H9 (cell line): Measurements from ENCODE around the gene GNB3. TPM values are rescaled to one million over a fixed set of nuclear protein-coding genes. Genes with fewer than 3 reads are reported as not detected.
A peak's percentile ranks its signal among the peaks of the same experiment; 100 is the strongest.

Experiments used
- DNase-seq: peaks from one replicate; pipeline ENCODE4 v3.0.0-alpha.2; 2017
- H2AFZ ChIP-seq: one replicate; pipeline ENCODE4 v1.6.1; 2013; ENCODE audit warnings: mild to moderate bottlenecking, low read length, control low read depth, moderate library complexity
- H2AK5ac ChIP-seq: 2 replicates; pipeline ENCODE4 v1.6.1; 2013; ENCODE audit warnings: low read length, control low read depth, mixed read lengths; ENCODE audit not compliant: insufficient read length
- H2BK120ac ChIP-seq: one replicate; pipeline ENCODE4 v1.6.1; 2013; ENCODE audit warnings: low read depth, mild to moderate bottlenecking, low read length, control low read depth, inconsistent platforms; ENCODE audit not compliant: poor library complexity, severe bottlenecking
- H2BK12ac ChIP-seq: 2 replicates; pipeline ENCODE4 v1.6.1; 2013; ENCODE audit warnings: low read length, control low read depth, mixed read lengths, low read depth; ENCODE audit not compliant: insufficient read length
- H2BK15ac ChIP-seq: 2 replicates; pipeline ENCODE4 v1.6.1; 2013; ENCODE audit warnings: low read depth, low read length, control low read depth
- H2BK20ac ChIP-seq: one replicate; pipeline ENCODE4 v1.6.1; 2013; ENCODE audit warnings: low read depth, mild to moderate bottlenecking, low read length, control low read depth, inconsistent platforms; ENCODE audit not compliant: poor library complexity, severe bottlenecking
- H2BK5ac ChIP-seq: 2 replicates; pipeline ENCODE4 v1.6.1; 2013; ENCODE audit warnings: low read length, control low read depth, mixed read lengths; ENCODE audit not compliant: insufficient read length
- H3K14ac ChIP-seq: 2 replicates; pipeline ENCODE4 v1.6.1; 2013; ENCODE audit warnings: low read length, control low read depth; ENCODE audit not compliant: insufficient read depth
- H3K18ac ChIP-seq: 2 replicates; pipeline ENCODE4 v1.6.1; 2013; ENCODE audit warnings: low read depth, mild to moderate bottlenecking, mixed read lengths, low read length, control low read depth; ENCODE audit not compliant: insufficient read length
- H3K23ac ChIP-seq: 2 replicates; pipeline ENCODE4 v1.6.1; 2013; ENCODE audit warnings: low read length, control low read depth, mixed read lengths, low read depth; ENCODE audit not compliant: insufficient read length
- H3K23me2 ChIP-seq: 2 replicates; pipeline ENCODE4 v1.6.1; 2013; ENCODE audit warnings: low read depth, mild to moderate bottlenecking, mixed read lengths, low read length, control low read depth; ENCODE audit not compliant: insufficient read length, poor library complexity, severe bottlenecking
- H3K27ac ChIP-seq: 2 replicates; pipeline ENCODE4 v1.5.1; 2013; ENCODE audit warnings: low read length, control low read depth, mixed read lengths, low read depth; ENCODE audit not compliant: insufficient read length
- H3K27me3 ChIP-seq: 2 replicates; pipeline ENCODE4 v1.6.1; 2013; ENCODE audit warnings: low read length, control low read depth, inconsistent platforms; ENCODE audit not compliant: insufficient read depth
- H3K4ac ChIP-seq: 2 replicates; pipeline ENCODE4 v1.6.1; 2013; ENCODE audit warnings: low read depth, mild to moderate bottlenecking, control low read depth, inconsistent platforms, low read length, moderate library complexity
- H3K4me1 ChIP-seq: 2 replicates; pipeline ENCODE4 v1.6.1; 2013; ENCODE audit warnings: low read length, control low read depth, inconsistent platforms; ENCODE audit not compliant: insufficient read depth
- H3K4me2 ChIP-seq: 2 replicates; pipeline ENCODE4 v1.6.1; 2013; ENCODE audit warnings: low read length, control low read depth, mixed read lengths; ENCODE audit not compliant: insufficient read length, insufficient read depth
- H3K56ac ChIP-seq: 2 replicates; pipeline ENCODE4 v1.6.1; 2013; ENCODE audit warnings: low read depth, mild to moderate bottlenecking, mixed read lengths, low read length, control low read depth; ENCODE audit not compliant: insufficient read length
- H3K79me1 ChIP-seq: 2 replicates; pipeline ENCODE4 v1.6.1; 2013; ENCODE audit warnings: low read depth, mild to moderate bottlenecking, moderate library complexity, low read length, control low read depth, inconsistent platforms; ENCODE audit not compliant: insufficient read depth, poor library complexity, severe bottlenecking
- H3K79me2 ChIP-seq: 2 replicates; pipeline ENCODE4 v1.6.1; 2013; ENCODE audit warnings: low read length, control low read depth, inconsistent platforms; ENCODE audit not compliant: insufficient read depth
- H3K9ac ChIP-seq: 2 replicates; pipeline ENCODE4 v1.6.1; 2013; ENCODE audit warnings: low read length, control low read depth, mixed read lengths; ENCODE audit not compliant: insufficient read length; ENCODE audit errors: extremely low read depth
- H3K9me3 ChIP-seq: one replicate; pipeline ENCODE4 v1.6.1; 2013; ENCODE audit warnings: low read depth, low read length, inconsistent platforms; ENCODE audit not compliant: control insufficient read depth
- H3T11ph ChIP-seq: one replicate; pipeline ENCODE4 v1.6.1; 2013; ENCODE audit warnings: mild to moderate bottlenecking, low read length, control low read depth, inconsistent platforms
- H4K20me1 ChIP-seq: one replicate; pipeline ENCODE4 v1.6.1; 2013; ENCODE audit not compliant: control insufficient read depth, insufficient read length, insufficient read depth
- H4K5ac ChIP-seq: 2 replicates; pipeline ENCODE4 v1.6.1; 2013; ENCODE audit warnings: low read depth, mild to moderate bottlenecking, mixed read lengths, low read length, control low read depth; ENCODE audit not compliant: insufficient read length
- H4K8ac ChIP-seq: replicated peaks from 2 replicates; pipeline ENCODE4 v1.6.1; 2013; ENCODE audit warnings: low read length, control low read depth, mixed read lengths, low read depth; ENCODE audit not compliant: insufficient read length
- H4K91ac ChIP-seq: 2 replicates; pipeline ENCODE4 v1.6.1; 2013; ENCODE audit warnings: low read depth, mild to moderate bottlenecking, moderate library complexity, mixed read lengths, low read length, control low read depth; ENCODE audit not compliant: insufficient read length
- H3K27ac Mint-ChIP-seq, 3 experiments: 2 replicates in 2 of 3; 3 replicates in 1 of 3; pipeline ENCODE4 v1.8.0; 2020 to 2021; ENCODE audit warnings: mixed read lengths in 3 of 3, mild to moderate bottlenecking in 1 of 3, moderate library complexity in 1 of 3
- H3K27me3 Mint-ChIP-seq: 2 replicates; pipeline ENCODE4 v1.8.0; 2021; ENCODE audit warnings: low read depth, mild to moderate bottlenecking, moderate library complexity, mixed read lengths
- H3K36me3 Mint-ChIP-seq, 3 experiments: 2 replicates in 2 of 3; 3 replicates in 1 of 3; pipeline ENCODE4 v1.8.0; 2020 to 2021; ENCODE audit warnings: low read depth in 3 of 3, mixed read lengths in 3 of 3; ENCODE audit not compliant: insufficient read depth in 1 of 3
- H3K4me1 Mint-ChIP-seq, 2 experiments: 2 replicates each; pipeline ENCODE4 v1.8.0; 2020; ENCODE audit warnings: mixed read lengths in 2 of 2
- H3K4me3 Mint-ChIP-seq, 2 experiments: 2 replicates in 1 of 2; 3 replicates in 1 of 2; pipeline ENCODE4 v1.8.0; 2020 to 2021; ENCODE audit warnings: mild to moderate bottlenecking in 2 of 2, mixed read lengths in 2 of 2, moderate library complexity in 1 of 2
- H3K9me3 Mint-ChIP-seq, 2 experiments: 2 replicates in 1 of 2; 3 replicates in 1 of 2; pipeline ENCODE4 v1.8.0; 2020; ENCODE audit warnings: mild to moderate bottlenecking in 2 of 2, mixed read lengths in 2 of 2, moderate library complexity in 1 of 2
- WGBS: extraction: QIAGEN DNeasy Blood & Tissue Kit; methylation state at CpG from one replicate; pipeline ENCODE4 v1.1.7; 2013; ENCODE audit warnings: missing lambda C conversion rate, low lambda C conversion rate, mixed read lengths; ENCODE audit not compliant: insufficient read length; ENCODE audit errors: extremely low coverage; 5-methylcytosine and 5-hydroxymethylcytosine counted together
- total RNA-seq: library from RNA; stranded (reverse); gene quantifications from 2 replicates; pipeline ENCODE4 v1.2.1, GENCODE V29; 2021
- TF ChIP-seq, protein P1 (sequence below): fragments of 200-600 bp; sonication (generic); conservative IDR thresholded peaks from 3 replicates; pipeline ENCODE4 v1.8.0; 2021; ENCODE audit warnings: antibody characterized with exemption, mild to moderate bottlenecking

The GNB3 gene
- total RNA-seq, 1 experiment from 2014 or later = 17.3 TPM

DNA sequence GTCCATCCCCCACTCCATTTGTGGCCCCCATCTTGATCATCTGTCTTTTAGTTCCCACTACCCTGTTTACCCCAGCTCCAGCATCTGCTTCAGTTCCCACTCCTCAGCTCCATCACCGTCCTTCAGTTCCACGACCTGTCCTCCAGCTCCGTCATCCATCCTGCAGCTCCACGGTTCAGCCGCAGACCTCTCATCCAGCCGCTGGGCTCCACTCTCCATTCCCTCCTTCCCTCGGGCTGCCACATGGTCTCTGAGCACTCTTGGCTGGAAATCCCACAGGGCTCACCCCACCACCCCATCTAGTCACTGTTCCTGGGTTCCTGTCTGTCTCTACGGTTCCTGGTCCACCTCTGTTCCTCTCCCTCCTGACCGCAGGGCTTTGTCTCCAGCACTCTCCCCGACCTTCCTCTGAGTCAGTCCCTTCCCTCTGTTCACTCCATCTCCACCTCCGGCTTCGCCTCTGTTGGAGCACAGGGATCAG, 15.8 kb upstream of the GNB3 start:
- peaks cover 47% of the 10 kb centered on the region for H3K27me3 Mint-ChIP-seq
- H3K36me3 Mint-ChIP-seq = peaks cover 10 to 15% (median 12%) of the 10 kb centered on the region in 3 experiments; a peak in 6 of 7 replicates
- no peak overlapping the region for H3K56ac ChIP-seq
- peaks cover 6% of the 10 kb centered on the region for H4K20me1 ChIP-seq
- H3K9me3 ChIP-seq = no peaks in the 10 kb centered on the region
- H3K27ac Mint-ChIP-seq = peak overlapping the region in 1 of 3 experiments; percentile 28; a peak in 1 of 7 replicates
- H3K4me1 ChIP-seq = peaks cover 3% of the 10 kb centered on the region; the same call in 1 of the 2 replicates
- H3K79me1 ChIP-seq = no peaks in the 10 kb centered on the region
- H2BK15ac ChIP-seq = no peak overlapping the region
- peaks cover under 1% of the 10 kb centered on the region; the same call in 1 of the 2 replicates for H3K27me3 ChIP-seq
- no peak overlapping the region for H2BK12ac ChIP-seq
- no peak overlapping the region for H2BK120ac ChIP-seq
- no peak overlapping the region for H2BK20ac ChIP-seq
- H3K14ac ChIP-seq = no peak overlapping the region
- WGBS = no CpG with 5 or more reads among the region's 12 CpGs
- H3K23ac ChIP-seq = no peak overlapping the region
- H3K23me2 ChIP-seq = peaks cover 22% of the 10 kb centered on the region
- no peak overlapping the region for H2AK5ac ChIP-seq
- no peak overlapping the region for H3T11ph ChIP-seq
- TF ChIP-seq, protein P1, sequence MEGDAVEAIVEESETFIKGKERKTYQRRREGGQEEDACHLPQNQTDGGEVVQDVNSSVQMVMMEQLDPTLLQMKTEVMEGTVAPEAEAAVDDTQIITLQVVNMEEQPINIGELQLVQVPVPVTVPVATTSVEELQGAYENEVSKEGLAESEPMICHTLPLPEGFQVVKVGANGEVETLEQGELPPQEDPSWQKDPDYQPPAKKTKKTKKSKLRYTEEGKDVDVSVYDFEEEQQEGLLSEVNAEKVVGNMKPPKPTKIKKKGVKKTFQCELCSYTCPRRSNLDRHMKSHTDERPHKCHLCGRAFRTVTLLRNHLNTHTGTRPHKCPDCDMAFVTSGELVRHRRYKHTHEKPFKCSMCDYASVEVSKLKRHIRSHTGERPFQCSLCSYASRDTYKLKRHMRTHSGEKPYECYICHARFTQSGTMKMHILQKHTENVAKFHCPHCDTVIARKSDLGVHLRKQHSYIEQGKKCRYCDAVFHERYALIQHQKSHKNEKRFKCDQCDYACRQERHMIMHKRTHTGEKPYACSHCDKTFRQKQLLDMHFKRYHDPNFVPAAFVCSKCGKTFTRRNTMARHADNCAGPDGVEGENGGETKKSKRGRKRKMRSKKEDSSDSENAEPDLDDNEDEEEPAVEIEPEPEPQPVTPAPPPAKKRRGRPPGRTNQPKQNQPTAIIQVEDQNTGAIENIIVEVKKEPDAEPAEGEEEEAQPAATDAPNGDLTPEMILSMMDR = no peak
- no peak overlapping the region for H3K4ac ChIP-seq
- DNase-seq = peak; percentile 61
- H3K18ac ChIP-seq = no peak overlapping the region
- H3K4me2 ChIP-seq = peak overlapping the region; percentile 81
- no peak overlapping the region for H3K27ac ChIP-seq
- H3K9me3 Mint-ChIP-seq = no peaks in the 10 kb centered on the region
- peaks cover 1% of the 10 kb centered on the region; the same call in 1 of the 2 replicates for H3K79me2 ChIP-seq
- peak overlapping the region; percentile 54 to 62; a peak in 4 of 5 replicates for H3K4me3 Mint-ChIP-seq
- H2AFZ ChIP-seq = no peak overlapping the region
- peaks cover 54 to 66% of the 10 kb centered on the region in 2 experiments for H3K4me1 Mint-ChIP-seq
- H2BK5ac ChIP-seq = no peak overlapping the region
- H4K91ac ChIP-seq = no peak overlapping the region
- H4K5ac ChIP-seq = no peak overlapping the region
- no peak overlapping the region for H4K8ac ChIP-seq
- no peak overlapping the region for H3K9ac ChIP-seq
